Measurements from ENCODE around the gene ZNF646. TPM values are rescaled to one million over a fixed set of nuclear protein-coding genes. Genes with fewer than 3 reads are reported as not detected.

ZNF646 gene
- total and polyA plus RNA-seq, 2 of the 13 experiments (the other 11 are each of a cell fraction or from before 2014, with no cell fraction given): 3.4 to 10.9 TPM

DNA sequence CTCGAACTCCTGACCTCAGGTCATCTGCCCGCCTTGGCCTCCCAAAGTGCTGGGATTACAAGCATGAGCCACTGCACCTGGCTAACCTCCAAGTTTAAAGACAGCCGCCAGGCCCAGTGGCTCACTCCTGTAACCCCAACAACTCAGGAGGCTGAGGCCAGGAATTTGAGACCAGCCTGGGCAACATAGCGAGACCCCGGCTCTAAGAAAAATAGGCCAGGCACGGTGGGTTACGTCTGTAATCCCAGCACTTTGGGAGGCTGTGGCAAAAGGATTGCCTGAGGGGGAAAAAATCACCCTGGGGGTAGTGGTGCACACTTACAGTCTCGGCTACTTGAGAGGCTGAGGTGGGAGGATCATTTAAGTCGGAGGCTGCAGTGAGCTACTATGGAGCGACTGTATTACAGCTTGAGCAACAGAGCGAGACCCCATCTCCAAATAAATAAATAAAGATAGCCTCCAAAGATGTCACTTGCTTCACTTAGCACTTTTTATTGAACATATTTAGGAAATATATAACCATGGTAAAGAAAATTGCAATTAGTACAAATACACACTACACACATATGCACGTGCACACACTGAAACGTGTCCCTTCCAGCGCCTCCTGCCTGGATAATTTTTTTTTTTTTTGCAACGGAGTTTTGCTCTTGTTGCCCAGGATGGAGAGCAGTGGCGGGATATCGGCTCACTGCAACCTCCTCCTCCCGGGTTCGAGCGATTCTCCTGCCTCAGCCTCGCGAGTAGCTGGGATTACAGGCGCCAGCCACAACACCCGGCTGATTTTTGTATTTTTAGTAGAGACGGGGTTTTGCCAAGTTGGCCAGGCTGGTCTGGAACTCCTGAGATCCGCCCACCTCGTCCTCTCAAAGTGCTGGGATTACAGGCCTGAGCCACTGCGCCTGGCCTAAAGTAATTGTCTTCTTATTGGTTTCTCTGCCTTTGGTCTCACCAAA, 32.6 kb downstream of the ZNF646 start (continued):
- TF ChIP-seq, protein P1, sequence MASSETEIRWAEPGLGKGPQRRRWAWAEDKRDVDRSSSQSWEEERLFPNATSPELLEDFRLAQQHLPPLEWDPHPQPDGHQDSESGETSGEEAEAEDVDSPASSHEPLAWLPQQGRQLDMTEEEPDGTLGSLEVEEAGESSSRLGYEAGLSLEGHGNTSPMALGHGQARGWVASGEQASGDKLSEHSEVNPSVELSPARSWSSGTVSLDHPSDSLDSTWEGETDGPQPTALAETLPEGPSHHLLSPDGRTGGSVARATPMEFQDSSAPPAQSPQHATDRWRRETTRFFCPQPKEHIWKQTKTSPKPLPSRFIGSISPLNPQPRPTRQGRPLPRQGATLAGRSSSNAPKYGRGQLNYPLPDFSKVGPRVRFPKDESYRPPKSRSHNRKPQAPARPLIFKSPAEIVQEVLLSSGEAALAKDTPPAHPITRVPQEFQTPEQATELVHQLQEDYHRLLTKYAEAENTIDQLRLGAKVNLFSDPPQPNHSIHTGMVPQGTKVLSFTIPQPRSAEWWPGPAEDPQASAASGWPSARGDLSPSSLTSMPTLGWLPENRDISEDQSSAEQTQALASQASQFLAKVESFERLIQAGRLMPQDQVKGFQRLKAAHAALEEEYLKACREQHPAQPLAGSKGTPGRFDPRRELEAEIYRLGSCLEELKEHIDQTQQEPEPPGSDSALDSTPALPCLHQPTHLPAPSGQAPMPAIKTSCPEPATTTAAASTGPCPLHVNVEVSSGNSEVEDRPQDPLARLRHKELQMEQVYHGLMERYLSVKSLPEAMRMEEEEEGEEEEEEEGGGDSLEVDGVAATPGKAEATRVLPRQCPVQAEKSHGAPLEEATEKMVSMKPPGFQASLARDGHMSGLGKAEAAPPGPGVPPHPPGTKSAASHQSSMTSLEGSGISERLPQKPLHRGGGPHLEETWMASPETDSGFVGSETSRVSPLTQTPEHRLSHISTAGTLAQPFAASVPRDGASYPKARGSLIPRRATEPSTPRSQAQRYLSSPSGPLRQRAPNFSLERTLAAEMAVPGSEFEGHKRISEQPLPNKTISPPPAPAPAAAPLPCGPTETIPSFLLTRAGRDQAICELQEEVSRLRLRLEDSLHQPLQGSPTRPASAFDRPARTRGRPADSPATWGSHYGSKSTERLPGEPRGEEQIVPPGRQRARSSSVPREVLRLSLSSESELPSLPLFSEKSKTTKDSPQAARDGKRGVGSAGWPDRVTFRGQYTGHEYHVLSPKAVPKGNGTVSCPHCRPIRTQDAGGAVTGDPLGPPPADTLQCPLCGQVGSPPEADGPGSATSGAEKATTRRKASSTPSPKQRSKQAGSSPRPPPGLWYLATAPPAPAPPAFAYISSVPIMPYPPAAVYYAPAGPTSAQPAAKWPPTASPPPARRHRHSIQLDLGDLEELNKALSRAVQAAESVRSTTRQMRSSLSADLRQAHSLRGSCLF (CRISPR knock-in tag; IDR thresholded peaks at IDR 0.05; ENCODE audit: borderline replicate concordance): no peak
- TF ChIP-seq ZMAT3 (CRISPR knock-in tag; conservative IDR thresholded peaks at IDR 0.05) (no peak), HHEX (CRISPR knock-in tag; IDR thresholded peaks at IDR 0.05) (no peak), SCMH1 (CRISPR knock-in tag; IDR thresholded peaks at IDR 0.05; ENCODE audit: borderline replicate concordance) (no peak), BHLHE40 (IDR thresholded peaks at IDR 0.05; ENCODE audit: low read length) (peak; percentile 62), MEIS2 (CRISPR knock-in tag; IDR thresholded peaks at IDR 0.05) (no peak; the same call in 1 of the 2 replicates), KDM5A (IDR thresholded peaks at IDR 0.05; ENCODE audit: borderline replicate concordance, low read length) (no peak), WIZ (CRISPR knock-in tag; IDR thresholded peaks at IDR 0.05) (no peak), ZNF792 (CRISPR knock-in tag; IDR thresholded peaks at IDR 0.05) (no peak), PHF8 (CRISPR knock-in tag; IDR thresholded peaks at IDR 0.05) (no peak), POLR2A (IDR thresholded peaks at IDR 0.05; ENCODE audit: insufficient read depth in 1 of 2, low read depth in 2 of 2, low read length in 2 of 2) (no peak), NFATC3 (CRISPR knock-in tag; IDR thresholded peaks at IDR 0.05) (no peak), ZNF430 (CRISPR knock-in tag; IDR thresholded peaks at IDR 0.05) (0 out of 2 replicates have a peak, but pooled peaks have one; percentile 32), ARHGAP35 (CRISPR knock-in tag; IDR thresholded peaks at IDR 0.05; ENCODE audit: borderline replicate concordance) (no peak), GTF2F1 (IDR thresholded peaks at IDR 0.05; ENCODE audit: low read length) (no peak), ZMYM3 (CRISPR knock-in tag; IDR thresholded peaks at IDR 0.05) (peak; percentile 62; the same call in 1 of the 2 replicates), ZSCAN22 (CRISPR knock-in tag; IDR thresholded peaks at IDR 0.05) (no peak), ZNF780A (CRISPR knock-in tag; IDR thresholded peaks at IDR 0.05) (0 out of 2 replicates have a peak, but pooled peaks have one; percentile 2)
- TF ChIP-seq, protein P2, sequence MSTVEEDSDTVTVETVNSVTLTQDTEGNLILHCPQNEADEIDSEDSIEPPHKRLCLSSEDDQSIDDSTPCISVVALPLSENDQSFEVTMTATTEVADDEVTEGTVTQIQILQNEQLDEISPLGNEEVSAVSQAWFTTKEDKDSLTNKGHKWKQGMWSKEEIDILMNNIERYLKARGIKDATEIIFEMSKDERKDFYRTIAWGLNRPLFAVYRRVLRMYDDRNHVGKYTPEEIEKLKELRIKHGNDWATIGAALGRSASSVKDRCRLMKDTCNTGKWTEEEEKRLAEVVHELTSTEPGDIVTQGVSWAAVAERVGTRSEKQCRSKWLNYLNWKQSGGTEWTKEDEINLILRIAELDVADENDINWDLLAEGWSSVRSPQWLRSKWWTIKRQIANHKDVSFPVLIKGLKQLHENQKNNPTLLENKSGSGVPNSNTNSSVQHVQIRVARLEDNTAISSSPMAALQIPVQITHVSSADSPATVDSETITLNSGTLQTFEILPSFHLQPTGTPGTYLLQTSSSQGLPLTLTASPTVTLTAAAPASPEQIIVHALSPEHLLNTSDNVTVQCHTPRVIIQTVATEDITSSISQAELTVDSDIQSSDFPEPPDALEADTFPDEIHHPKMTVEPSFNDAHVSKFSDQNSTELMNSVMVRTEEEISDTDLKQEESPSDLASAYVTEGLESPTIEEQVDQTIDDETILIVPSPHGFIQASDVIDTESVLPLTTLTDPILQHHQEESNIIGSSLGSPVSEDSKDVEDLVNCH (CRISPR knock-in tag; IDR thresholded peaks at IDR 0.05): no peak
- TF ChIP-seq, protein P3, sequence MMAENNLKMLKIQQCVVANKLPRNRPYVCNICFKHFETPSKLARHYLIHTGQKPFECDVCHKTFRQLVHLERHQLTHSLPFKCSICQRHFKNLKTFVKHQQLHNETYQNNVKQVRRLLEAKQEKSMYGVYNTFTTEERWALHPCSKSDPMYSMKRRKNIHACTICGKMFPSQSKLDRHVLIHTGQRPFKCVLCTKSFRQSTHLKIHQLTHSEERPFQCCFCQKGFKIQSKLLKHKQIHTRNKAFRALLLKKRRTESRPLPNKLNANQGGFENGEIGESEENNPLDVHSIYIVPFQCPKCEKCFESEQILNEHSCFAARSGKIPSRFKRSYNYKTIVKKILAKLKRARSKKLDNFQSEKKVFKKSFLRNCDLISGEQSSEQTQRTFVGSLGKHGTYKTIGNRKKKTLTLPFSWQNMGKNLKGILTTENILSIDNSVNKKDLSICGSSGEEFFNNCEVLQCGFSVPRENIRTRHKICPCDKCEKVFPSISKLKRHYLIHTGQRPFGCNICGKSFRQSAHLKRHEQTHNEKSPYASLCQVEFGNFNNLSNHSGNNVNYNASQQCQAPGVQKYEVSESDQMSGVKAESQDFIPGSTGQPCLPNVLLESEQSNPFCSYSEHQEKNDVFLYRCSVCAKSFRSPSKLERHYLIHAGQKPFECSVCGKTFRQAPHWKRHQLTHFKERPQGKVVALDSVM (CRISPR knock-in tag; IDR thresholded peaks at IDR 0.05): peak; percentile 95
